Activated CD8-positive, alpha-beta T cell treated with anti-CD3 and anti-CD28 coated beads for 36 hours (primary cell): Measurements from ENCODE around the gene TEX38. TPM values are rescaled to one million over a fixed set of nuclear protein-coding genes. Genes with fewer than 3 reads are reported as not detected.
A peak's percentile ranks its signal among the peaks of the same experiment; 100 is the strongest.
"Not testable (repeated sequence)": the region's sequence is repeated elsewhere in the genome, so short reads cannot be mapped to it uniquely, and the experiment has no call there.

Source experiments
- ATAC-seq: fragments of 200-7000 bp; cut with Tn5 transposase; one replicate; pipeline ENCODE4 v1.10.0; 2021; ENCODE audit warnings: mild to moderate bottlenecking, moderate library complexity
- CTCF ChIA-PET: fragments of 350-600 bp; sonication (Branson Sonifier 250); formaldehyde crosslinking; loops from one replicate; lab custom pipeline; 2021; ENCODE audit warnings: antibody characterized with exemption; lab: Charles Lee
- POLR2A ChIA-PET: fragments of 350-600 bp; sonication (Branson Sonifier 250); formaldehyde crosslinking; loops from one replicate; lab custom pipeline; 2021; ENCODE audit warnings: antibody characterized with exemption; lab: Charles Lee
- DNase-seq: peaks from one replicate; pipeline ENCODE4 v3.0.0-alpha.2; 2020
- H3K27ac Mint-ChIP-seq: one replicate; pipeline ENCODE4 v1.8.0; 2021; ENCODE audit warnings: mild to moderate bottlenecking, mixed read lengths
- H3K27me3 Mint-ChIP-seq: one replicate; pipeline ENCODE4 v1.8.0; 2021; ENCODE audit warnings: mixed read lengths
- H3K36me3 Mint-ChIP-seq: one replicate; pipeline ENCODE4 v1.8.0; 2021; ENCODE audit warnings: low read depth, mixed read lengths
- H3K4me1 Mint-ChIP-seq: one replicate; pipeline ENCODE4 v1.8.0; 2021; ENCODE audit warnings: low read depth, mixed read lengths
- H3K4me3 Mint-ChIP-seq: one replicate; pipeline ENCODE4 v1.8.0; 2021; ENCODE audit warnings: mild to moderate bottlenecking, moderate library complexity, mixed read lengths
- H3K9me3 Mint-ChIP-seq: one replicate; pipeline ENCODE4 v1.8.0; 2021; ENCODE audit warnings: mixed read lengths
- intact Hi-C: fragments of 100-400 bp; cut with micrococcal nuclease; formaldehyde crosslinking; loops from one replicate; pipeline ENCODE4 v1.10.0; 2022
- total RNA-seq, 2 experiments: library from RNA; stranded (reverse); gene quantifications; one replicate each; pipeline ENCODE4 v1.2.3, GENCODE V29; 2021
- TF ChIP-seq, protein P1 (sequence below): fragments of 200-600 bp; IDR thresholded peaks from one replicate; pipeline ENCODE4 v1.8.0; 2022; ENCODE audit warnings: antibody characterized with exemption, mild to moderate bottlenecking

The TEX38 gene
- total RNA-seq, 2 experiments from 2014 or later, result not detected

DNA sequence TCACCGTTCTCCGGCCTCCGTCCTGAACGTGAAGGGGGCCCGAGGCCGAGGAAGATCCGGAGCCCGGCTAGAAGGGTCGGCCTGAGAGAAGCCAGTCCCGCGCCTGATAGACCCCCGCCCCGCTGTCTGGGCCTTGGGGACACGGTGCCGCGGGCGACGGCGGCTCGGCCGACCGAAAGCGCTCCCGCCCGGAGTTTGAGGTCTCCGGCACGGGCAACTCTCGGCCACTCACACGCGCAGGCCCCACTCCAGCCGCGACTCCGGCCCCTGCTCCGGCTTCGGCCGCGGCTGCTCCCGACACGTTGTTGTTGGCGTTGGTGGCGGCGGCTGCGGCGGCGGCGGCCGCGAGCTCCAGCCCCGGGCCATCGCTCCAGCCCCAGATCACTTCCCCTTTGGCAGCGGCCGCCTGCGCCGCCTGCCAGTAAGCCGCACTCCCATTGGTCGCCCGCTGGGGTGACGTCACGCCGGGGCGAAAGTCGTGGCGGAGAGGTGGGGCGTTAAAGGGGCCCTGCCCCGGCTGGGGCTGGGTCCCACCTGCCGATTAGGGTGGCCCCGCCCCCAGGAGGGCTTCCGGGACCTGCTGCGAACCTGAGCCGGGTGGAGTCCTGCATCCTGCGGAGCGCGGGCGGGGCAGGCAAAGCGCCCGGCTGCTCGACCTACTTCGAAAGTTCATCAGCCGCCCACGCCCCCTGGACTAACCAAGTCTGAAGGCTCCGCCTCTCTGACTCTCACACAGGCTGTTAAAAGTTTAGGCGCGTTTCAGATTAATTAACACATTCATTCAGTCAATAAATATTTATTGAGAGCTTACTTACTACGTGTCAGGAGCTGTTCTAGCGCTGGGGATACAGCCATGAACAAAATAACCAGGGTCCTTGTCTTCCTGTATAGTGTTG is 47.3 kb downstream of the TEX38 start, which contains the start of gene EFCAB14:
TSS of gene EFCAB14 (minus strand) at position 388 of the 896 bp plus-strand sequence. CDS start 1,027 bp downstream, outside the sequence.
- Mint-ChIP-seq H3K4me1 (peaks cover 34% of the 10 kb centered on the region), H3K4me3 (peak within 1 kb of the TSS; percentile 85), H3K27me3 (no peaks in the 10 kb centered on the region), H3K9me3 (no peaks in the 10 kb centered on the region), H3K36me3 (peaks cover 23% of the 10 kb centered on the region), H3K27ac (peak within 1 kb of the TSS; percentile 90)
- TF ChIP-seq, protein P1, sequence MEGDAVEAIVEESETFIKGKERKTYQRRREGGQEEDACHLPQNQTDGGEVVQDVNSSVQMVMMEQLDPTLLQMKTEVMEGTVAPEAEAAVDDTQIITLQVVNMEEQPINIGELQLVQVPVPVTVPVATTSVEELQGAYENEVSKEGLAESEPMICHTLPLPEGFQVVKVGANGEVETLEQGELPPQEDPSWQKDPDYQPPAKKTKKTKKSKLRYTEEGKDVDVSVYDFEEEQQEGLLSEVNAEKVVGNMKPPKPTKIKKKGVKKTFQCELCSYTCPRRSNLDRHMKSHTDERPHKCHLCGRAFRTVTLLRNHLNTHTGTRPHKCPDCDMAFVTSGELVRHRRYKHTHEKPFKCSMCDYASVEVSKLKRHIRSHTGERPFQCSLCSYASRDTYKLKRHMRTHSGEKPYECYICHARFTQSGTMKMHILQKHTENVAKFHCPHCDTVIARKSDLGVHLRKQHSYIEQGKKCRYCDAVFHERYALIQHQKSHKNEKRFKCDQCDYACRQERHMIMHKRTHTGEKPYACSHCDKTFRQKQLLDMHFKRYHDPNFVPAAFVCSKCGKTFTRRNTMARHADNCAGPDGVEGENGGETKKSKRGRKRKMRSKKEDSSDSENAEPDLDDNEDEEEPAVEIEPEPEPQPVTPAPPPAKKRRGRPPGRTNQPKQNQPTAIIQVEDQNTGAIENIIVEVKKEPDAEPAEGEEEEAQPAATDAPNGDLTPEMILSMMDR, result no peak
- intact Hi-C loops, result loop anchor here (5.0 kb wide), 2 partner anchors 52 to 182 kb away; partner anchors contain the start of gene ATPAF1
- peak; percentile 99 for DNase-seq
- ATAC-seq, result peak; percentile 100
- POLR2A ChIA-PET, result interaction anchor here (1.0 to 2.5 kb wide), 3 partner anchors 11 to 102 kb away, joined by 3 to 9 read pairs (median 5); partner anchors contain the start of gene MOB3C
- CTCF ChIA-PET, result interaction anchor here (0.7 to 1.3 kb wide), 4 partner anchors 11 to 272 kb away, joined by 3 read pairs; no protein-coding TSS in a partner anchor

DNA sequence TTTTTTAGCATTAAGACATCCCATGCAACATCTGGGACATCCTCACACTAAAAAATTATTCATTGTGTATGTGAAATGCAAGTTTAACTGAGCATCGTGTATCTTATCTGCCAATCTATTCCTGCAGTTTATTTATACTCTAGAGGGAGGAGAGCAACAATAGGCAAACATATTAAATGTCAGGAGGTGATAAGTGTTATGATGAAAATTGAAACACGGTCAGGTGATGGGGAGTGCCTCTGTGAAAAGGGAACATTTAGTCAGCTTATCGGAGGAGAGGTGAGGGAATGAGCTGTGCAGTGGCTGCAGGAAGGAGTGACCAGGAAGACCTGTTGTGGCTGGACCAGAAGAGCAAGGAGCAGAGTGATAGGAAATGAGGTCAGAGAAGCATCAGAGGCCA is 48.0 kb downstream of the TEX38 start:
- ChIA-PET CTCF (interaction anchor here (1.3 to 2.0 kb wide), 2 partner anchors 97 to 272 kb away, joined by 3 to 6 read pairs; no protein-coding TSS in a partner anchor), POLR2A (interaction anchor here (1.0 to 1.4 kb wide), 2 partner anchors 45 to 102 kb away, joined by 3 to 5 read pairs; partner anchors contain the start of gene MOB3C)
- Mint-ChIP-seq H3K27me3 (no peaks in the 10 kb centered on the region), H3K4me1 (peaks cover 34% of the 10 kb centered on the region), H3K36me3 (peaks cover 23% of the 10 kb centered on the region), H3K4me3 (peak overlapping the region; percentile 85), H3K9me3 (no peaks in the 10 kb centered on the region), H3K27ac (peak overlapping the region; percentile 83)
- ATAC-seq (no peak), DNase-seq (peak; percentile 14)
- TF ChIP-seq, protein P1, result no peak
- intact Hi-C loops, result loop anchor here (5.0 to 10.0 kb wide), 3 partner anchors 52 to 182 kb away; partner anchors contain the start of genes ATPAF1 and MOB3C

DNA sequence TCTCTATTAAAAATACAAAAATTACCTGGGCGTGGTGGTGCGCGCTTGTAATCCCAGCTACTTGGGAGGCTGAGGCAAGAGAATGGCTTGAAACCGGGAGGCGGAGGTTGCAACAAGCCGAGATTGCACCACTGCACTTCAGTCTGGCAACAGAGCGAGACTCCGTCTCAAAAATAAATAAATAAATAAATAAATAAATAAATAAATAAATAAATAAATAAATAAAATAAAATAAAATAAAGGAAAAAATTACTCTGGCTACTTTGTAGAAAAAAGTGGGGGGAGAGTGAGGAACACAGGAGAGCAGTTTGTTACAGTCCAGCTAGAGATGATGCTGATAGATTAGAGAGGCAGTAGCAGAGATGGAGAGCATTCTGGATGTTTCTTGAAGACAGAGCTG is 48.7 kb downstream of the TEX38 start:
- H3K27ac Mint-ChIP-seq, H3K9me3 Mint-ChIP-seq, ATAC-seq, H3K27me3 Mint-ChIP-seq, DNase-seq, H3K4me3 Mint-ChIP-seq: not testable (repeated sequence)
- Mint-ChIP-seq H3K36me3 (peaks cover 20% of the 10 kb centered on the region), H3K4me1 (peaks cover 30% of the 10 kb centered on the region)
- ChIA-PET POLR2A (interaction anchor here (1.0 to 1.4 kb wide), 3 partner anchors 46 to 187 kb away, joined by 3 to 5 read pairs (median 3); partner anchors contain the start of gene MOB3C), CTCF (interaction anchor here (1.3 to 2.0 kb wide), 2 partner anchors 98 to 273 kb away, joined by 3 to 6 read pairs; no protein-coding TSS in a partner anchor)
- intact Hi-C loops, result loop anchor here (10.0 kb wide), 1 partner anchor 106 kb away; the partner anchor contains the start of gene MOB3C

DNA sequence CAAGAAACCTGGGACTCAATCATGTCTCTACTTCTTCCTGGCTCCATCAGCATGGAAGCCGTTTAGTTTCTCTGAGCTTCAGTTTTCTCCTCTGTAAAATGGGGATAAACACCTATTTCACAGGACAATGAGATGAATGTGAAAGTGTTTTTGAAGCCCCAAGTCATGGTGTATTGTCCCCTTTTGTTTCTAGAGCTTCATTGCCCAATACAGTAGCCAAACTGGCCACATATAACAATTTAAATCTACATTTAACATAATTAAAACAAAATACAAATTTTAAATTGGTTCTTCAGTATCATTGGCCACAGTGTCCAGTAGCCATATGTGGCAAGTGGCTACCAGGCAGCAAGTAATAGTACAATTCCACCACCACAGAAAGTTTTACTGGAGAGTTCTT is 49.5 kb downstream of the TEX38 start:
- intact Hi-C loops, result loop anchor here (10.0 kb wide), 1 partner anchor 106 kb away; the partner anchor contains the start of gene MOB3C
- H3K4me1 Mint-ChIP-seq, result peaks cover 26% of the 10 kb centered on the region
- no peak overlapping the region for H3K4me3 Mint-ChIP-seq
- H3K36me3 Mint-ChIP-seq, result peaks cover 15% of the 10 kb centered on the region
- H3K27ac Mint-ChIP-seq, result no peak overlapping the region
- ATAC-seq, result no peak
- no peak for DNase-seq
- H3K9me3 Mint-ChIP-seq, result no peaks in the 10 kb centered on the region
- ChIA-PET CTCF (interaction anchor here (0.9 to 2.0 kb wide), 2 partner anchors 192 to 274 kb away, joined by 3 to 6 read pairs; no protein-coding TSS in a partner anchor), POLR2A (interaction anchor here (1.3 kb wide), 1 partner anchor 188 kb away, joined by 3 read pairs; no protein-coding TSS in a partner anchor)
- H3K27me3 Mint-ChIP-seq, result peaks cover 9% of the 10 kb centered on the region
- TF ChIP-seq, protein P1, result no peak

DNA sequence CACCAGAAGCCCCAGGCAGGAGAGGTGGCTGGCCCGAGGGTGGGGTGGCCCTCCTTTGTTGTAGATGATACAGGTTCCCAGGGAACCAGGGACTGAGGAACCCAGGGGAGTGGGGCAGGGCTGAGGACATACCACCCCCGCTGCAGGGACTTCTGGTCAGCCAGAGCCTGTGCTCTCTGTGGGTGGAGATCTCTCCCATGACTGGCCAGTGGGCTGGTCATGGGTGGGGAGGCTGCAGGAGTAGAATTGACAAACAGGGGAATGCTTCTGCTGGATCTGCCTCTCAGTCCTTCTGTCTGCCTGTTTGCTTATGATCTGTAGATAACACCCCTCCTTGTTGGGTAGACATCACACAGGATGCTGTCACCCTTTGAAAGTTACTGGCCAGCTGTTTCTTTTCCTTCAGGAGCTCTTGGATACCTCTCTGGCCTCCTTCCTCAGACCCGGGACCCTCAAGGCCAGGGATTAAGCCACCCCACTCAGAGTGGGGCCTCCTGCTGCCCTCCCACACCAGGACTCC is 50.1 kb downstream of the TEX38 start:
- no peak for DNase-seq
- H3K4me1 Mint-ChIP-seq, result peaks cover 21% of the 10 kb centered on the region
- peaks cover 13% of the 10 kb centered on the region for H3K36me3 Mint-ChIP-seq
- peaks cover 14% of the 10 kb centered on the region for H3K27me3 Mint-ChIP-seq
- intact Hi-C loops, result loop anchor here (10.0 kb wide), 1 partner anchor 107 kb away; the partner anchor contains the start of gene MOB3C
- no peak overlapping the region for H3K27ac Mint-ChIP-seq
- no peaks in the 10 kb centered on the region for H3K9me3 Mint-ChIP-seq
- TF ChIP-seq, protein P1, result no peak
- ChIA-PET POLR2A (no interaction called here), CTCF (interaction anchor here (0.9 to 2.0 kb wide), 2 partner anchors 193 to 275 kb away, joined by 3 to 6 read pairs; no protein-coding TSS in a partner anchor)
- no peak overlapping the region for H3K4me3 Mint-ChIP-seq
- no peak for ATAC-seq
